Prostate gland (tissue), 2 donors: ENCODE results near the gene SLC25A5. TPM values are rescaled to one million over a fixed set of nuclear protein-coding genes. Genes with fewer than 3 reads are reported as not detected.

Source experiments
- DNase-seq: peaks from one replicate; pipeline ENCODE4 v3.0.0-alpha.2; 2019; ENCODE audit warnings: low spot score
- H3K27ac ChIP-seq, 2 donors: fragments of 200-600 bp; sonication (generic); 2 replicates each; pipeline ENCODE4 v1.5.1; 2017 to 2019
- H3K27me3 ChIP-seq: fragments of 200-600 bp; sonication (generic); replicated peaks from 2 replicates; pipeline ENCODE4 v1.5.1; 2019; ENCODE audit not compliant: insufficient read depth
- H3K36me3 ChIP-seq, 2 donors: fragments of 200-600 bp; sonication (generic); 1 replicate in 1 of 2; 2 replicates in 1 of 2; pipeline versions ENCODE4 v1.5.1 to v1.8.1; 2017 to 2019
- H3K4me1 ChIP-seq: fragments of 200-600 bp; sonication (generic); replicated peaks from 2 replicates; pipeline ENCODE4 v1.5.1; 2019
- H3K4me3 ChIP-seq, 2 donors: fragments of 200-600 bp; sonication (generic); 2 replicates each; pipeline ENCODE4 v1.5.1; 2017 to 2019
- H3K9me3 ChIP-seq: fragments of 200-600 bp; sonication (generic); 2 replicates; pipeline ENCODE4 v1.5.1; 2017
- POLR2A ChIP-seq: fragments of 450-650 bp; IDR thresholded peaks from one replicate; pipeline ENCODE4 v1.6.1; 2016; ENCODE audit warnings: antibody characterized with exemption, mild to moderate bottlenecking
- POLR2AphosphoS5 ChIP-seq: sonication (generic); formaldehyde crosslinking; IDR thresholded peaks from one replicate; pipeline ENCODE4 v1.6.1; 2017; ENCODE audit warnings: antibody characterized with exemption
- WGBS: methylation state at CpG from one replicate; pipeline ENCODE4 v1.1.5; 2018; 5-methylcytosine and 5-hydroxymethylcytosine counted together
- intact Hi-C: fragments of 100-400 bp; cut with DNase I; formaldehyde crosslinking; loops from one replicate; pipeline ENCODE4 v1.14.2; 2022
- total RNA-seq, 2 donors: library from RNA; depleted of rRNA; stranded (reverse); fragments of >200 nt; gene quantifications; one replicate each; pipeline ENCODE4 v1.1.0, GENCODE V29; 2016
- TF ChIP-seq, protein P1 (sequence below), 4 experiments: fragments of 200-600 bp in 2 of 4; fragments of 450-650 bp in 2 of 4; sonication (generic) in 2 of 4; IDR thresholded peaks; 1 replicate in 3 of 4; 2 replicates in 1 of 4; pipeline ENCODE4 v1.5.1; 2016 to 2019; ENCODE audit warnings: antibody characterized with exemption in 4 of 4, mild to moderate bottlenecking in 2 of 4, moderate library complexity in 2 of 4

Gene SLC25A5
- total RNA-seq, 2 donors from 2014 or later: 230 to 237 TPM

DNA sequence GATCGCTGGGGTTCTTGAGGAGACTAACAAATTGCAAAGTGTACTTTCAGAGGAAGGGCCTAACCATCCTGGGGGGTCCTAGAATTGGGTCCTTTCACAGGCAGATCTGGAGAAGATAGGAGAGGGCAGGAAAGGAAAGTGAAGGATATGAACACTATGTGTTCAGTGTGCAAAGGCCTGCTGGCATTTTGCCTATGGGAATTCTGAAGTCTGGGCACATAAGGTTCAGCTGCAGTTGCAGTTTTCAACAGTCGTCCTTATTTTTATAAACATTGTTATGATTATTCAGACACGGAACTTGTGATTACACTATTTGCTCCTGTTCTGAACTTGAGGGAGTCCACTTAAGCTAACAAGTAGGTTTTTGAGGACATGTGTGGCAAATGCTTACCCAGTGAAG is 1.3 kb upstream of the SLC25A5 start:
- H3K4me3 ChIP-seq: no peak overlapping the region
- no peaks in the 10 kb centered on the region for H3K9me3 ChIP-seq
- no peaks in the 10 kb centered on the region for H3K27me3 ChIP-seq
- intact Hi-C loops: loop anchor here (5.0 to 10.0 kb wide), 2 partner anchors 70 to 108 kb away; partner anchors contain the start of genes SLC25A43 and UBE2A
- no peak overlapping the region for H3K27ac ChIP-seq
- WGBS: 69% methylated on average over 3 of the region's 3 CpGs
- H3K4me1 ChIP-seq: no peaks in the 10 kb centered on the region
- DNase-seq: no peak
- H3K36me3 ChIP-seq: no peaks in the 10 kb centered on the region
- TF ChIP-seq POLR2AphosphoS5 (no peak), POLR2A (no peak)
- TF ChIP-seq, protein P1, sequence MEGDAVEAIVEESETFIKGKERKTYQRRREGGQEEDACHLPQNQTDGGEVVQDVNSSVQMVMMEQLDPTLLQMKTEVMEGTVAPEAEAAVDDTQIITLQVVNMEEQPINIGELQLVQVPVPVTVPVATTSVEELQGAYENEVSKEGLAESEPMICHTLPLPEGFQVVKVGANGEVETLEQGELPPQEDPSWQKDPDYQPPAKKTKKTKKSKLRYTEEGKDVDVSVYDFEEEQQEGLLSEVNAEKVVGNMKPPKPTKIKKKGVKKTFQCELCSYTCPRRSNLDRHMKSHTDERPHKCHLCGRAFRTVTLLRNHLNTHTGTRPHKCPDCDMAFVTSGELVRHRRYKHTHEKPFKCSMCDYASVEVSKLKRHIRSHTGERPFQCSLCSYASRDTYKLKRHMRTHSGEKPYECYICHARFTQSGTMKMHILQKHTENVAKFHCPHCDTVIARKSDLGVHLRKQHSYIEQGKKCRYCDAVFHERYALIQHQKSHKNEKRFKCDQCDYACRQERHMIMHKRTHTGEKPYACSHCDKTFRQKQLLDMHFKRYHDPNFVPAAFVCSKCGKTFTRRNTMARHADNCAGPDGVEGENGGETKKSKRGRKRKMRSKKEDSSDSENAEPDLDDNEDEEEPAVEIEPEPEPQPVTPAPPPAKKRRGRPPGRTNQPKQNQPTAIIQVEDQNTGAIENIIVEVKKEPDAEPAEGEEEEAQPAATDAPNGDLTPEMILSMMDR (IDR thresholded peaks at IDR 0.05): no peak

DNA sequence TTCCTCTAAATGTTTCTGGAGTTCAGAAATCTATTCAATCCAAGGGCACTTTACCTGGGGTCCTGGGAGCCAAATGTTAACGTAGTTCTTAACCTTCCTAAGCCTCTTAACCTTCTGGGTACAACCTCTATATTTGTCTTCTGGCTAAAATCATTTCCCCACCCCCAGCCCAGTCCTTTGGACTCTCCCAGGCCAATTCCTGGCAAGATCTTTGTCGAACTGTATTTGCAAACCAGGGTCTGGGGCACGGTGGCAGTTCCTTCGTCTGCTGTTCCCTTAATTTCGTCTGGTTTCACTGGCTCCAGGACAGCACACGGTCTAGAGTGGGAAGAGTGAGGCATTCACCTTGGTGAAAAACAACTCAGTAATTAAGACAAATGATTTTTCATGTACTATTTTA is 811 bp upstream of the SLC25A5 start:
- no peaks in the 10 kb centered on the region for H3K9me3 ChIP-seq
- no peak overlapping the region for H3K27ac ChIP-seq
- WGBS: 87% methylated on average over 6 of the region's 6 CpGs
- H3K4me1 ChIP-seq: no peaks in the 10 kb centered on the region
- intact Hi-C loops: loop anchor here (5.0 to 10.0 kb wide), 2 partner anchors 70 to 107 kb away; partner anchors contain the start of genes SLC25A43 and UBE2A
- no peaks in the 10 kb centered on the region for H3K27me3 ChIP-seq
- no peak for TF ChIP-seq POLR2AphosphoS5
- no peak for DNase-seq
- no peak overlapping the region for H3K4me3 ChIP-seq
- H3K36me3 ChIP-seq: no peaks in the 10 kb centered on the region

DNA sequence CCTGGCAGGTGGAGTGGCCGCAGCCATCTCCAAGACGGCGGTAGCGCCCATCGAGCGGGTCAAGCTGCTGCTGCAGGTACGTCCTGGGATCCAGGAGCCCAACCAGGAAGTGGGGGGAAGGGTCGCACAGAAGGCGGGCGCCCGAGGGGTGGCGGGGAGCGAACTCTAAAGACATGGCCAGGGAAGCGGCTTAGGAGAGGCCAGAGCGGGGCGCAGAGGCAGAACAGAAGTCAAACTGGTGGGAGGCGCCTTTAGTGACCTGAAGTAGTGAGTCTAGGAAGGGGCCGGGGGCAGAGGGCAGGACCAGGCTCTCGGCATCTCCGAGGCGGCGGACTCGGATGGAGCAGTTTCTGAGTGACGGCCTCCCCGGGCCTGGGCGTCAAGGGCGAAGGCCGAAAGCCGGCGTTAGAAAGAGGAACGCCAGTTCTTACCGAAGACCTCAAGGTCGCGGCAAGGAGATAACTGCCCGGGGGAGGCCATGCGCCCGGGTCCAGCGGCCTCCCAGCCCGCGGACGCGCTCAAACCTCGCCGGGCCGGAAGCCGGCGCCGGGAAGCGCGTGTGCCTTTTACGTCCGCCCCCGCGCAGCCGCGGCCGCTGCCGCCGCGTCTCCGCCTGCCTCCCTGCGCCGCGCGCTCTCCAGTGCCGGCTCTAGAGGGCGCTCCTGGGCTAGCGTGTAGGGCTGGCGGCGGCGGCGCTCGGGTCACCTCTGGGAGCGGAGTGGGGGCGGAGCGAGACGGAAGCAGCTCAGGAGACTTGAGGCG is 488 bp downstream of the SLC25A5 start:
- Histone ChIP-seq H3K9me3 (no peaks in the 10 kb centered on the region), H3K27me3 (no peaks in the 10 kb centered on the region), H3K4me1 (no peaks in the 10 kb centered on the region), H3K4me3 (peak overlapping the region; percentile 52 to 53), H3K36me3 (no peaks in the 10 kb centered on the region), H3K27ac (peak overlapping the region; percentile 87 to 88)
- TF ChIP-seq POLR2AphosphoS5 (no peak), POLR2A (peak; percentile 45)
- TF ChIP-seq, protein P1 (IDR thresholded peaks at IDR 0.05): peak; percentile 65 to 90 (median 79)
- under 1% methylated on average over 49 of the region's 78 CpGs for WGBS
- intact Hi-C loops: loop anchor here (5.0 to 10.0 kb wide), 2 partner anchors 71 to 106 kb away; partner anchors contain the start of genes SLC25A43 and UBE2A
- DNase-seq: peak; percentile 79

DNA sequence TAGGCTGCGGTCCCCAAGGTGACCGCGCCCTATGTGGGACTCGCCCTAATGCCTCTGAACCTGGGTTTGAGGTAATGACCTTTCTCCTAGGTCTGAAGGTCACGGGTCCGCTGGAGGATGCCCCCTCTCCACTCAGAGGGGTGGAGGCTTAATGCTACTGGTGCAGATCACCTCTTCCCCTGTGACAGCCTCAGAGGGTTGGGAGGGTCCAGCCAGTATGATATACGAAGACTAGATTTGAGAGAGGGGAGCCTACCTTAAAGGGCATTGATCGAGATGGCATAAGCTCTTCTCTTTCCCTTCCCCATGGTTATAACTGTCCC is 1.0 kb downstream of the SLC25A5 start:
- H3K36me3 ChIP-seq: no peaks in the 10 kb centered on the region
- 0% methylated on average over 6 of the region's 8 CpGs for WGBS
- H3K4me1 ChIP-seq: no peaks in the 10 kb centered on the region
- no peak for DNase-seq
- intact Hi-C loops: loop anchor here (5.0 to 10.0 kb wide), 2 partner anchors 72 to 106 kb away; partner anchors contain the start of genes SLC25A43 and UBE2A
- no peaks in the 10 kb centered on the region for H3K27me3 ChIP-seq
- peak overlapping the region; percentile 73 to 87 for H3K27ac ChIP-seq
- no peaks in the 10 kb centered on the region for H3K9me3 ChIP-seq
- TF ChIP-seq POLR2A (no peak), POLR2AphosphoS5 (no peak)
- TF ChIP-seq, protein P1 (IDR thresholded peaks at IDR 0.05): no peak
- peak overlapping the region; percentile 52 to 53 for H3K4me3 ChIP-seq

DNA sequence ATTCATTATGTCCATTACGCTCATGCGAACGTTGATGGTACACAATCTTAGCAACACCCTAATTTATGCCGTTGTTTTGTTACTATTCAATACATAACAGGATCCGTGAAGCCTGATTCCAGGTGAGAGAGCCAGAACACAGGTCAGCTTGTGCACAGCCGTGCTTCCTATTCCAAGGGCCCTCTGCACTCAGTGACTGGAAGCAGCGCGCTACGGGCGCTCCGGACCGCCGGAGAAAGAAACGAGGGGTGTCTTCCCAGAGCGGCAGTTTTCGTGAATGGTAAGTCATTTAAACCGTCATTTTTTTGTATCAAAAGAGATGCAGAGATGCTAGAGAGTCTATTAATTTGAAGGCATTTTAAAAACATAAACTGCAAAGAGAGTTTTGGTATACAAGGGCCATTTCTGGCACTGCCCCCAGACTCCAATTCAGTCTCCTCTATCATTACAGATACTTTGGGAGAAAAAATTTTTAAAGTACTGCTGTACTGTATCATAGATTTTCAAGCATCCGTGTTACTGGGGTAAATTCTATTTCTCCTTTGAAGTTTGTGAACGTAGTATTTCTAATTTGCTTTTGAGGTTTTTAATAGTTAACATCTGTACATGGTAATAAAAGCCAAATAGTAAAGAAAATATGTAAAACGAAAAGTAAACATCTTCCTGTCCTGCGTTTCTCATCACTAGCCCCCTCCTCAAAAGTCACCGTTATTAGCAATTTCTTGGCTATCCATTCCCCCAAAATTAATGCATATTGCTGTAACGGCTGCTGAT is 6.6 kb downstream of the SLC25A5 start:
- H3K27me3 ChIP-seq: no peaks in the 10 kb centered on the region
- H3K4me1 ChIP-seq: no peaks in the 10 kb centered on the region
- no peak overlapping the region for H3K27ac ChIP-seq
- intact Hi-C loops: no loop called here
- TF ChIP-seq, protein P1 (IDR thresholded peaks at IDR 0.05): no peak
- TF ChIP-seq POLR2AphosphoS5: no peak
- TF ChIP-seq POLR2A: no peak
- 74% methylated on average over 23 of the region's 23 CpGs for WGBS
- H3K4me3 ChIP-seq: no peak overlapping the region
- no peaks in the 10 kb centered on the region for H3K9me3 ChIP-seq
- H3K36me3 ChIP-seq: no peaks in the 10 kb centered on the region
- DNase-seq: no peak
